ENCODE measurements around the gene RDH8. TPM values are rescaled to one million over a fixed set of nuclear protein-coding genes. Genes with fewer than 3 reads are reported as not detected.

RDH8 gene
- total RNA-seq, 1 experiment from 2014 or later: not detected

GRCh38 chr19:9995999-9996398 lies 17.3 kb upstream of the RDH8 start:
- no peak for DNase-seq
- no peaks in the 10 kb centered on the region for H3K36me3 ChIP-seq

GRCh38 chr19:9996541-9996940 lies 16.7 kb upstream of the RDH8 start:
- Histone ChIP-seq H3K4me1 (no peaks in the 10 kb centered on the region), H3K4me3 (no peak overlapping the region), H3K27ac (no peak overlapping the region), H3K9me3 (replicated peaks) (no peaks in the 10 kb centered on the region), H3K27me3 (no peaks in the 10 kb centered on the region), H3K36me3 (no peaks in the 10 kb centered on the region)
- DNase-seq: no peak

More at GRCh38 chr19:9995999-9996398, 17.3 kb upstream of the RDH8 start:
- no peaks in the 10 kb centered on the region for H3K27me3 ChIP-seq
- H3K4me3 ChIP-seq: no peak overlapping the region
- no peaks in the 10 kb centered on the region for H3K9me3 ChIP-seq (replicated peaks)
- H3K4me1 ChIP-seq: no peaks in the 10 kb centered on the region
- H3K27ac ChIP-seq: no peak overlapping the region

DNA sequence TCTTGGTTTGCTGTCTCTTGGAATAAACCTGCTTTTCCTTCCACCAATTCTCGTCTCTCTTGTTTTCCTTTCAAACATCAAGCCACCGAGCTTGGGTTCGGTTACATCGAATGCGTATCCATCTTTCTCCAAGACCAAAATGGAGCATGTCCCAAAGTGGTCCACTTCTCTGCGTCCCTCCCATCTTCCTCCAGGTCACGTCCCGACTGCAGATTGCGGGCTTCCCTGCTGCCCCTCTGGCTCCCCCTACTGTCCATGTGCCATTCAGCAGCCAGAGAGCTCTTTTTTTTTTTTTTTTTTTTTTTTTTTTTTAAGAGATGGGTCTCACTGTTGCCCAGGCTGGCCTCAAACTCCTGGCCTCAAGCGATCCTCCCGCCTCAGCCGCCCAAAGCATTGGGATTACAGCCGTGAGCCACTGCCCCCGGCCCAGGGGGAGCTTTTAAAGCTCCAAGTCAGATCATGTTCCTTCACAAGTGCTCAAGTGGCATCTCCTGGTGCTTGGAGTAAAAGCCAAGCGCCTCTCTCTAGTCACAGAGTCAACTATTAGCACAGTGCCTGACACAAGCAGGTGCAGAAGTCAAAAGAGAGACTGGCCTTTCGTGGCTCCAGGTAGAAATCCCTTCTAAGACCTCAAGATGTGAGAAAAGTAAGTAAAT lies 13.0 kb upstream of the RDH8 start:
- H3K9me3 ChIP-seq (replicated peaks): no peaks in the 10 kb centered on the region
- H3K36me3 ChIP-seq: no peaks in the 10 kb centered on the region
- no peaks in the 10 kb centered on the region for H3K4me1 ChIP-seq
- DNase-seq: peak; percentile 67 to 71
- H3K27me3 ChIP-seq: no peaks in the 10 kb centered on the region
- no peak overlapping the region for H3K27ac ChIP-seq
- no peak overlapping the region for H3K4me3 ChIP-seq

- Histone ChIP-seq H3K27ac (no peak overlapping the region), H3K4me1 (no peaks in the 10 kb centered on the region), H3K36me3 (no peaks in the 10 kb centered on the region), H3K9me3 (replicated peaks) (no peaks in the 10 kb centered on the region), H3K4me3 (no peak overlapping the region), H3K27me3 (no peaks in the 10 kb centered on the region)
- DNase-seq: no peak
Observed at GRCh38 chr19:10001899-10002298, 11.4 kb upstream of the RDH8 start.

GRCh38 chr19:10003271-10003670 lies 10.0 kb upstream of the RDH8 start:
- no peaks in the 10 kb centered on the region for H3K9me3 ChIP-seq (replicated peaks)
- DNase-seq: no peak
- H3K27ac ChIP-seq: no peak overlapping the region
- peaks cover 6% of the 10 kb centered on the region; the same call in 1 of the 2 replicates for H3K4me1 ChIP-seq
- H3K4me3 ChIP-seq: no peak overlapping the region
- no peaks in the 10 kb centered on the region for H3K36me3 ChIP-seq
- H3K27me3 ChIP-seq: no peaks in the 10 kb centered on the region

DNA sequence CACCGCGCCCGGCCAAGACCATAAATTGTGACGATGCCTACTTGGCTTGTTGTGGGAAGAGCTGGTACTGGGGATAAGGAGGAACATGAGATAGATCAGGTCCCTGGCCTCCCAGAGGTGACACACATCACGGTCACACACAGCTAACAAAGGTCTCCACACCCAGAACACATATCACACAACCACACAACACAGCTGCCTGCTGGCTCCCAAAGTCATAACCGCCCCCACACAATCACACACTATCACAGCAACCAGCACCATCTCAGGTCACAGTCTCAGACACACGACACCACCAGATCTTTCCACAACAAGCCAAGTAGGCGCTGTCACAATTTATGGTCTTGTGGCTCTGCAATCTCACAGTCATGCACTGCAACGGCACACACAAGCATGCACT lies 8.7 kb upstream of the RDH8 start:
- no peak for DNase-seq
- H3K4me3 ChIP-seq: no peak overlapping the region

DNA sequence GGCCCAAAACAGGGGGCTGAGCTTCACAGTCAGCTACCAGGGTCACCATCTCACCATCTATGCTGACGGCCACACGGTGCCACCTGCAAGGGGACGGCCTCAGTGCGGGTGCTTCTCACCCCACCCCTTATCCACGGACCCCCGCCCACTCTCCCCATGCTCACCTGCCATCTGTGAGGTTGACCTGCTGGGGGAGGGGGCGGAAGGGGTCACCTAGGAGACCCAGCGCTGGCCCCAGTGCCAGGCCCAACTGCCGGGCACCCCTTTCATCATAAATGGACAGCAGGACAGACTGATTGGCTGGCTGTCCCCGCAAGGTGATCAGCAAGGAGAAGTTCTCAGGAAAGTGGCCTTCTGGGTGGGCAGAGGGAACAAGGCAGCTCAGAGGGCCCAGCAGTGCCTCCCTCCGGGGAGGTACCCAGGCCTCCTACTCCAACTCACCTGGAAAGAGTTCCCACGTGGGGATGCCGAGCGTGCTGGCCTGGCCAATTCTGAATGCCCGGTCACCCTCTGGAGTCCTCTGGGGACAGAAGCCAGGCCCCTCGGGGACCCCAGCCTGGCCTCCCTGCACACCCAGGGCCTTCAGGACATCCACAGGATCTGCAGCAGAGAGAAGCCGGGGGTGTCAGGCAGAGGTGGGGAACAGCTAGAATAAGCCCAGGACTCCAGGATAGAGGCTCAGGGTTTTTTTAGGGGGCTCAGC lies 7.5 kb upstream of the RDH8 start:
- H3K4me3 ChIP-seq: no peak overlapping the region
- H3K4me1 ChIP-seq: peaks cover 19% of the 10 kb centered on the region
- H3K9me3 ChIP-seq (replicated peaks): no peaks in the 10 kb centered on the region
- DNase-seq: no peak
- H3K27ac ChIP-seq: no peak overlapping the region
- no peaks in the 10 kb centered on the region for H3K27me3 ChIP-seq
- no peaks in the 10 kb centered on the region for H3K36me3 ChIP-seq

More for the DNA sequence above, 8.7 kb upstream of the RDH8 start:
- H3K4me1 ChIP-seq: peaks cover 17% of the 10 kb centered on the region
- H3K27ac ChIP-seq: no peak overlapping the region
- H3K27me3 ChIP-seq: no peaks in the 10 kb centered on the region
- no peaks in the 10 kb centered on the region for H3K9me3 ChIP-seq (replicated peaks)
- no peaks in the 10 kb centered on the region for H3K36me3 ChIP-seq

GRCh38 chr19:10006335-10006708 lies 7.0 kb upstream of the RDH8 start:
- Histone ChIP-seq H3K27me3 (no peaks in the 10 kb centered on the region), H3K4me1 (peaks cover 19% of the 10 kb centered on the region), H3K9me3 (replicated peaks) (no peaks in the 10 kb centered on the region), H3K27ac (no peak overlapping the region), H3K4me3 (no peak overlapping the region), H3K36me3 (no peaks in the 10 kb centered on the region)
- no peak for DNase-seq

GRCh38 chr19:10006752-10007323 lies 6.4 kb upstream of the RDH8 start:
- H3K36me3 ChIP-seq: no peaks in the 10 kb centered on the region
- H3K27ac ChIP-seq: no peak overlapping the region
- H3K9me3 ChIP-seq (replicated peaks): no peaks in the 10 kb centered on the region
- no peaks in the 10 kb centered on the region for H3K27me3 ChIP-seq
- H3K4me3 ChIP-seq: no peak overlapping the region
- no peak for DNase-seq
- peaks cover 19% of the 10 kb centered on the region for H3K4me1 ChIP-seq

DNA sequence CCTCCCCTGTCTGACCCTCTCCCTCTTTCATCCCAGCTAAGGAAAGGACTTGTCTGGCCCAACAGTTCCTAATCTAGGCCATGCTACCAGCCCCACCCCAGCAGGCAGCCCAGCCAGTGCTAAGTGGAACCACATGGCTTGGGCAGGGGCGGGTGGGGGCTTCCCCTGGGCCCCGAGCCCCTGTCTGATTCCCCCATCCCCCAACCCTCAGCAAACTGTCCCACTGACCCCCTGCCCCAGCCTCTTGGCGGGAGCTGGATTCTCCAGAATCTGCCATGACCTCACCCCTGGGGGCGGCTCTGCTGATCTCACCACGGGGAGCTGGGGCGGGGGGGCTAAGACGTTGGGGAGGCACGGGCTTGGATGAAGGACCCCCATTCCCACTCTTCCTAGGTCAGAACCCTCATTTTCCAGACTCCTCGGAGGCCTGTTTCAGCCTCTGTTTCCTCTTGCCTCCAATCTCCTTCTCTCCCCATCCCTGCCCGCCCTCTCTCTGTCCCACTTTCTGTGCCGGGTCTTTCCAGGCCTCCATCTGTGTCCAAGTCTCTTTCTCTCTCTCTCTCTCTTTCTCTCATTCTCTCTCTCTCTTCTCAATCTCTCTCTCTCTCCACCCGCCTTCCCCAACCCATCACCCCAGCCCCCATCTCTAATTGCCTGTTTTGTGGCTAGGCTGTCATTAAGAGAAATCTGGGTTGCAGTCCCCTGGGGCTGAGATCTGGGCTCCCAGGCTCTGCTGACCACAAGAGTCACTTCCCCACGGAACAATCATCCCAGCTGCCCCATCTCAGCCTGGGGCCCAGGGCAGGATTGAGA lies 5.7 kb upstream of the RDH8 start:
- H3K27me3 ChIP-seq: no peaks in the 10 kb centered on the region
- no peak overlapping the region for H3K27ac ChIP-seq
- no peaks in the 10 kb centered on the region for H3K9me3 ChIP-seq (replicated peaks)
- DNase-seq: peak; percentile 14 to 27
- H3K36me3 ChIP-seq: no peaks in the 10 kb centered on the region
- H3K4me1 ChIP-seq: peaks cover 19% of the 10 kb centered on the region
- no peak overlapping the region for H3K4me3 ChIP-seq

GRCh38 chr19:10008184-10008765 lies 5.0 kb upstream of the RDH8 start:
- DNase-seq: no peak
- Histone ChIP-seq H3K4me1 (peaks cover 19% of the 10 kb centered on the region), H3K27me3 (no peaks in the 10 kb centered on the region), H3K36me3 (no peaks in the 10 kb centered on the region), H3K9me3 (replicated peaks) (no peaks in the 10 kb centered on the region), H3K27ac (no peak overlapping the region; the same call in 1 of the 2 replicates), H3K4me3 (no peak overlapping the region)

- H3K36me3 ChIP-seq: no peaks in the 10 kb centered on the region
- H3K9me3 ChIP-seq (replicated peaks): no peaks in the 10 kb centered on the region
- H3K4me1 ChIP-seq: peaks cover 19% of the 10 kb centered on the region
- DNase-seq: no peak
- H3K27ac ChIP-seq: no peak overlapping the region
- H3K27me3 ChIP-seq: no peaks in the 10 kb centered on the region
- no peak overlapping the region for H3K4me3 ChIP-seq
Observed at GRCh38 chr19:10009714-10010224, 3.5 kb upstream of the RDH8 start.

DNA sequence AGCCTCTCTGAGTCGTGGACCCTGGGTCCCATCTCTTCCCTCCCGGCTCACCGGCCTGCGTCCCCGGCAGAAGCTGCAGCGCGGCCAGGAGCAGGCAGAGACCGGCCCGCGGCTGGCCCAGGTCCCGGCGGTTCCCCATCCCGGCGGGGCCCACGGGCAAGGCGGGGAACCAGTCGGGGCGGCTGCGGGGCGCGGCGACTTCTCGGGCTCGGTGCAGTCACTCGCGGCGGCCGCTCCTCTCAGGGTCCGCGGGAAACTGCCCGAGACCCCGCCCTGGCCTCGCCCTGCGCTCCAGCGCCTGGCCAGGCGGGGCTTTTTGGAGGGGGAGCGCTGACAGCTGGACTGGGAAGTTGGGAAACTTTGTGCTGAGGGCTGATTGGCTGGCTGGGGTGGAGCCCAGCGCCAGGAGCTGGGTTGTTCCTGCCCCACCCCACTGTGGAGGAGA lies 3.0 kb upstream of the RDH8 start, which contains the start of gene COL5A3:
TSS of gene COL5A3 (minus strand) at position 258 of the 445 bp plus-strand sequence. CDS start at position 139, 119 bp downstream.
- Histone ChIP-seq H3K27ac (no peak within 1 kb of the TSS), H3K27me3 (no peaks in the 10 kb centered on the region), H3K36me3 (no peaks in the 10 kb centered on the region), H3K4me1 (peaks cover 19% of the 10 kb centered on the region), H3K4me3 (no peak within 1 kb of the TSS), H3K9me3 (replicated peaks) (no peaks in the 10 kb centered on the region)
- no peak for DNase-seq

GRCh38 chr19:10010939-10011338 lies 2.3 kb upstream of the RDH8 start:
- Histone ChIP-seq H3K27ac (no peak overlapping the region), H3K9me3 (replicated peaks) (no peaks in the 10 kb centered on the region), H3K27me3 (no peaks in the 10 kb centered on the region), H3K36me3 (no peaks in the 10 kb centered on the region), H3K4me3 (no peak overlapping the region), H3K4me1 (peaks cover 19% of the 10 kb centered on the region)
- DNase-seq: no peak

All from SJCRH30 (cell line).